T-helper 9 cell (primary cell): ENCODE results near the gene PDX1.

Experiments
- DNase-seq: peaks from one replicate; pipeline ENCODE4 v3.0.0-alpha.2; 2020

Gene PDX1

GRCh38 chr13:27922883-27923612, 3.2 kb downstream of the PDX1 start:
- DNase-seq: no peak

GRCh38 chr13:27923794-27924528, 4.2 kb downstream of the PDX1 start:
- DNase-seq: no peak

- no peak for DNase-seq
These were observed 4.8 kb downstream of the PDX1 start for GRCh38 chr13:27924529-27925141.

GRCh38 chr13:27925220-27925991, 5.6 kb downstream of the PDX1 start:
- DNase-seq: no peak

GRCh38 chr13:27926644-27927434, 7.0 kb downstream of the PDX1 start:
- DNase-seq: no peak

GRCh38 chr13:27927444-27928352, 7.9 kb downstream of the PDX1 start:
- DNase-seq: no peak

GRCh38 chr13:27928353-27928804, 8.6 kb downstream of the PDX1 start:
- no peak for DNase-seq

GRCh38 chr13:27928805-27929753, 9.3 kb downstream of the PDX1 start:
- no peak for DNase-seq

- no peak for DNase-seq
These were observed 10.1 kb downstream of the PDX1 start for GRCh38 chr13:27929868-27930267.

- no peak for DNase-seq
These were observed 13.3 kb downstream of the PDX1 start for GRCh38 chr13:27933118-27933517.

GRCh38 chr13:27933580-27934328, 14.0 kb downstream of the PDX1 start:
- no peak for DNase-seq

- no peak for DNase-seq
These were observed 23.2 kb downstream of the PDX1 start for GRCh38 chr13:27942972-27943371.

GRCh38 chr13:27952876-27953675, 33.3 kb downstream of the PDX1 start:
- DNase-seq: no peak

GRCh38 chr13:27953676-27954405, 34.0 kb downstream of the PDX1 start:
- DNase-seq: peak; percentile 42

- DNase-seq: no peak
These were observed 34.6 kb downstream of the PDX1 start for GRCh38 chr13:27954406-27954851.

GRCh38 chr13:27955014-27955591, 35.3 kb downstream of the PDX1 start:
- no peak for DNase-seq
